Measurements from ENCODE around the gene CMIP. TPM values are rescaled to one million over a fixed set of nuclear protein-coding genes. Genes with fewer than 3 reads are reported as not detected.

CMIP gene
- polyA plus RNA-seq, 3 donors = 37.2 to 42.7 (median 38.1) TPM

GRCh38 chr16:81629034-81629802 is 184.6 kb downstream of the CMIP start:
- no peak for DNase-seq (ENCODE audit: low read depth in 3 of 3, low spot score in 2 of 3)

GRCh38 chr16:81629896-81630634 is 185.5 kb downstream of the CMIP start:
- DNase-seq (ENCODE audit: low read depth in 3 of 3, low spot score in 2 of 3) = no peak

- no peak for DNase-seq (ENCODE audit: low read depth in 3 of 3, low spot score in 2 of 3)
Measured at GRCh38 chr16:81630635-81631031, 186.0 kb downstream of the CMIP start.

- no peak for DNase-seq (ENCODE audit: low read depth in 3 of 3, low spot score in 2 of 3)
Measured at GRCh38 chr16:81632392-81633146, 188.0 kb downstream of the CMIP start.

GRCh38 chr16:81633147-81633619 is 188.6 kb downstream of the CMIP start:
- no peak for DNase-seq (ENCODE audit: low read depth in 3 of 3, low spot score in 2 of 3)

GRCh38 chr16:81633680-81634379 is 189.2 kb downstream of the CMIP start:
- no peak for DNase-seq (ENCODE audit: low read depth in 3 of 3, low spot score in 2 of 3)

- DNase-seq (ENCODE audit: low read depth in 3 of 3, low spot score in 2 of 3) = peak in 1 of 3 donors; percentile 61
Measured at GRCh38 chr16:81634380-81635062, 189.9 kb downstream of the CMIP start.

- no peak for DNase-seq (ENCODE audit: low read depth in 3 of 3, low spot score in 2 of 3)
Measured at GRCh38 chr16:81635063-81635937, 190.7 kb downstream of the CMIP start.

GRCh38 chr16:81636298-81636993 is 191.8 kb downstream of the CMIP start:
- no peak for DNase-seq (ENCODE audit: low read depth in 3 of 3, low spot score in 2 of 3)

GRCh38 chr16:81637336-81638235 is 193.0 kb downstream of the CMIP start:
- DNase-seq (ENCODE audit: low read depth in 3 of 3, low spot score in 2 of 3) = no peak

- no peak for DNase-seq (ENCODE audit: low read depth in 3 of 3, low spot score in 2 of 3)
Measured at GRCh38 chr16:81638286-81638945, 193.8 kb downstream of the CMIP start.

- no peak for DNase-seq (ENCODE audit: low read depth in 3 of 3, low spot score in 2 of 3)
Measured at GRCh38 chr16:81639348-81639747, 194.7 kb downstream of the CMIP start.

- DNase-seq (ENCODE audit: low read depth in 3 of 3, low spot score in 2 of 3) = no peak
Measured at GRCh38 chr16:81639931-81640680, 195.5 kb downstream of the CMIP start.

- no peak for DNase-seq (ENCODE audit: low read depth in 3 of 3, low spot score in 2 of 3)
Measured at GRCh38 chr16:81640681-81641070, 196.1 kb downstream of the CMIP start.

- no peak for DNase-seq (ENCODE audit: low read depth in 3 of 3, low spot score in 2 of 3)
Measured at GRCh38 chr16:81641395-81642106, 196.9 kb downstream of the CMIP start.

GRCh38 chr16:81642107-81642436 is 197.5 kb downstream of the CMIP start:
- no peak for DNase-seq (ENCODE audit: low read depth in 3 of 3, low spot score in 2 of 3)

Measured in right renal cortex interstitium (tissue), 3 donors.